ENCODE data around the gene FCN3. TPM values are rescaled to one million over a fixed set of nuclear protein-coding genes. Genes with fewer than 3 reads are reported as not detected.

Gene FCN3
- polyA plus RNA-seq, result 1 to 10 TPM; 1.6 to 2.6 TPM

DNA sequence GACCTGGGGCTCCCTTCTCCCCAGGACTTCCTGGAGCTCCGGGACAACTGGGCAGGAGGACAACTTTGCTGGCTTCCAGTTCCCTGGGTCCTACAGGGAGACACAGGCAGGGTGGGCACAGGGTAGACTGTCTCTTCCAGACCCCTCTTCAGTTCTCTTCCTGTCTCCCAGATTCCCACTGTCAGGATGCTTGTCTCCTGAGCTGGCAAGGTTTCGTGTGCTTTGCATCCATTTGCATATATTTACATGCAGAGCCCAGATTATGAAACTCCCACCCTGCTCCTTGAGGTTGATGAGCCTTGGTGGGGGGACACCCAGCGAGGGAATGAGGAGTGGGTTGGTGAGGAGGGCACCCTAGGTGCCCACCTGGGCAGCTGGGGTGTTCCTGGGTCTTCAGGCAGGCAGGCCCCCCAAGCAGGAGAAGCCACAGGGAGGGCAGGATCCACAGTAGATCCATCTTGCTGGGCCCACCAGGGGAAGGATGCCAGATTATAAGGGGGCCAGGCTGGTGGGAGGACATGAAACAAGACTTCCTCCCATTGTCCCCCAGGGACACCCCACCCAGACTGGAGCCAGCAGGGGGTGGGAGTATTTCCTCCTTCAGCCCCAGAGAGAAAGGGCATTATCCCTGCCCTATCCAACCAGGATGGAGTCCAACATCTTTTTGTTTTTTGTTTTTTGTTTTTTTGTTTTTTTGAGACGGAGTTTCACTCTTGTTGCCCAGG lies at the start of gene FCN3:
Gene FCN3, minus strand, starts transcription at position 463 of the 725 bp plus-strand sequence. Its CDS starts 6 bp downstream, at position 457.
- Histone ChIP-seq H3K4me1 (ENCODE audit: control insufficient read depth in 2 of 2, insufficient read depth in 2 of 2, low read length in 1 of 2) (peaks cover 4 to 7% of the 10 kb centered on the region in 2 donors), H3K9me3 (ENCODE audit: control insufficient read depth in 2 of 2, insufficient read depth in 1 of 2, low read depth in 1 of 2, low read length in 1 of 2) (no peaks in the 10 kb centered on the region), H3K27ac (ENCODE audit: low read depth in 2 of 2, low read length in 1 of 2) (peak within 1 kb of the TSS in 1 of 2 donors; percentile 3), H3K27me3 (ENCODE audit: control insufficient read depth in 1 of 2, insufficient read depth in 2 of 2, low read length in 2 of 2) (no peaks in the 10 kb centered on the region), H3K36me3 (ENCODE audit: control insufficient read depth in 2 of 2, insufficient read depth in 2 of 2, low read length in 1 of 2) (no peaks in the 10 kb centered on the region), H3K4me3 (ENCODE audit: low read depth in 1 of 2, low read length in 2 of 2) (no peak within 1 kb of the TSS)
- 78 to 79% methylated on average over 4 of the region's 4 CpGs for WGBS, 2 donors

DNA sequence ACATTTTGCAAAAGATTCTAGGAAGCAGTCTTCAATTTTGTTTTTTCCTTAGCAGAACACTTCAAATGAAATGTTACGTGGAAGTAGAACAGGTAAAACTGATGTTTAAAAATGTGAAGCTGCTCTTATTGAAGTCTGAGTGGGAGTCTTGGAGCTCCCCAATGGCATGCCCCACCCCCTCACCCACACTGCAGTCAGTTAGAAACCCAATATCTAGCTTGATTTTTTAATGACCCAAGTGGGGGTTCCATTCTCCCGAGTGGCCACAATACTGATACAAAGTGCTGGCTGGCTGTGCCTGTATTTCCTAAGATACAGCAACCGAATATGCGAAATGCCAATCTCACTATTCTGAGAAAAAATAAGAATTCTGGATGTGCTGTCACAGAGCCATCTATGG lies 49.1 kb upstream of the FCN3 start:
- no peaks in the 10 kb centered on the region for H3K9me3 ChIP-seq (ENCODE audit: control insufficient read depth in 2 of 2, insufficient read depth in 1 of 2, low read depth in 1 of 2, low read length in 1 of 2)
- no peaks in the 10 kb centered on the region for H3K27me3 ChIP-seq (ENCODE audit: control insufficient read depth in 1 of 2, insufficient read depth in 2 of 2, low read length in 2 of 2)
- no peak overlapping the region for H3K27ac ChIP-seq (ENCODE audit: low read depth in 2 of 2, low read length in 1 of 2)
- 89 to 91% methylated on average over 4 of the region's 4 CpGs for WGBS, 2 donors
- H3K36me3 ChIP-seq (ENCODE audit: control insufficient read depth in 2 of 2, insufficient read depth in 2 of 2, low read length in 1 of 2), result peaks cover 4 to 9% of the 10 kb centered on the region in 2 donors
- H3K4me1 ChIP-seq (ENCODE audit: control insufficient read depth in 2 of 2, insufficient read depth in 2 of 2, low read length in 1 of 2), result no peaks in the 10 kb centered on the region
- no peak overlapping the region for H3K4me3 ChIP-seq (ENCODE audit: low read depth in 1 of 2, low read length in 2 of 2)

DNA sequence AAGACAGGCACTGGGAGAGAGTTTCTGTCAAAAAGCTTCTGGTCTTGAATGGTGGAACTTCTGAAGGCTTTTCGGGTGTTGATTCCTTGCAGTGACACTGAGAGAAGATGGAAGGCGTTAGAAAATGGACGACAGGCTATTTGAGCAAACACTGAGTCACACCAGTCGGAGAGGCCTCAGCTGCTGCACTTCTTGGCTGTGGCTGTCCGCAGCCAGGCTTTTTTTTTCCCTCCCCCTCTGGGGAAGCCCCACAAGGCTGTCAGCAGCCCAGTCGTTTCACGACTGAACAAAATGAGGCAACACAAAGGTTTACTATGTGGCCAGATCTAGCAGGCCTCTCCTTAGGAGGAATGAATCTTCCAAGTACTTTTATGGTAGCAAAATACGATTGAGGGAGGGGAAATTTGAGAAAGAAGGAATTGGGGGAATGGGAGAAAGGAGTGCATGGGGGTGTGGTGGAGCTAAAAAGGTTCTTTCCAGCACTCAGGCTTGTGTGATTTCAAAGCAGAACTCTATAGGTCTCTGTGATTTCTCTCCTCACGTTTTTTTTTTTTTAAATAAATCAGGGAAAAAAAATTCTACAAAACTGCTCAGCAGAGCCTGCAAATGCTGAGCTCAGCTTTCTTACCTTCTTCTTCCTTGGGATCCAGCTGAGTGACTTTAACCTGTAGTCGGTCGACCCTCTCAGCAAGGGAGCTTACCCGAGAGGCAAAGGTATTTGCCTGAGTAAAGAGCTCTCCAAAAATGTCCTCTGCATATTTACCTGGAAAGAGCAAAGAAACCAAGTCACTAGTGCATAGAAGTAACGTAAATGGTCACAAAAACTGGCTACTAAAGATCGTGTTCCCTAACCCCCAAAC lies 43.9 kb upstream of the FCN3 start:
- Histone ChIP-seq H3K4me3 (ENCODE audit: low read depth in 1 of 2, low read length in 2 of 2) (no peak overlapping the region), H3K27me3 (ENCODE audit: control insufficient read depth in 1 of 2, insufficient read depth in 2 of 2, low read length in 2 of 2) (no peaks in the 10 kb centered on the region), H3K4me1 (ENCODE audit: control insufficient read depth in 2 of 2, insufficient read depth in 2 of 2, low read length in 1 of 2) (peaks cover 0 to under 1% of the 10 kb centered on the region in 2 donors), H3K36me3 (ENCODE audit: control insufficient read depth in 2 of 2, insufficient read depth in 2 of 2, low read length in 1 of 2) (peaks cover 13 to 21% of the 10 kb centered on the region in 2 donors), H3K9me3 (ENCODE audit: control insufficient read depth in 2 of 2, insufficient read depth in 1 of 2, low read depth in 1 of 2, low read length in 1 of 2) (no peaks in the 10 kb centered on the region), H3K27ac (ENCODE audit: low read depth in 2 of 2, low read length in 1 of 2) (peak overlapping the region; percentile 69 to 82)
- WGBS, 2 donors, result 26 to 36% methylated on average over 14 of the region's 14 CpGs

DNA sequence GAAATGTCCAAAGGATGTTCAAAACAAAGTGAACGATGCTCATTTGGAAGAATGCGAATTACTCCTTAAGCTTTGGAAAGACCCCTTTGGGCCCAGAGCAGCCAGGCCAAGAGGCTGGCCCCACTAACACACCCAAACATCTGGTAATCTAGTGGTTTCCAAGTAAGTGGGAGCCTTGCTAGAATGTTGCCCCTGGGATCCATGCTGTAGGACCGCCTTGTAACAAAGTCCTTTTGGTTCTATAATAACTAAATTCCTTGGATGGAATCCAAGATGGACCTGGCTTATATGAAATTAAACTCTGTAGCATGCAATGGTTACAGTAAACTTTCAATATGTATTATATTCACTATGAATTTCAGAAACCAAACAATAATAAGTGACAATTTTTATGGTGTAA lies 43.1 kb upstream of the FCN3 start:
- Histone ChIP-seq H3K4me3 (ENCODE audit: low read depth in 1 of 2, low read length in 2 of 2) (no peak overlapping the region), H3K4me1 (ENCODE audit: control insufficient read depth in 2 of 2, insufficient read depth in 2 of 2, low read length in 1 of 2) (peaks cover 0 to 8% of the 10 kb centered on the region in 2 donors), H3K9me3 (ENCODE audit: control insufficient read depth in 2 of 2, insufficient read depth in 1 of 2, low read depth in 1 of 2, low read length in 1 of 2) (no peaks in the 10 kb centered on the region), H3K27me3 (ENCODE audit: control insufficient read depth in 1 of 2, insufficient read depth in 2 of 2, low read length in 2 of 2) (no peaks in the 10 kb centered on the region), H3K36me3 (ENCODE audit: control insufficient read depth in 2 of 2, insufficient read depth in 2 of 2, low read length in 1 of 2) (peaks cover 20 to 29% of the 10 kb centered on the region in 2 donors), H3K27ac (ENCODE audit: low read depth in 2 of 2, low read length in 1 of 2) (peak overlapping the region; percentile 61 to 69)
- 84 to 88% methylated on average over 3 of the region's 3 CpGs for WGBS, 2 donors

DNA sequence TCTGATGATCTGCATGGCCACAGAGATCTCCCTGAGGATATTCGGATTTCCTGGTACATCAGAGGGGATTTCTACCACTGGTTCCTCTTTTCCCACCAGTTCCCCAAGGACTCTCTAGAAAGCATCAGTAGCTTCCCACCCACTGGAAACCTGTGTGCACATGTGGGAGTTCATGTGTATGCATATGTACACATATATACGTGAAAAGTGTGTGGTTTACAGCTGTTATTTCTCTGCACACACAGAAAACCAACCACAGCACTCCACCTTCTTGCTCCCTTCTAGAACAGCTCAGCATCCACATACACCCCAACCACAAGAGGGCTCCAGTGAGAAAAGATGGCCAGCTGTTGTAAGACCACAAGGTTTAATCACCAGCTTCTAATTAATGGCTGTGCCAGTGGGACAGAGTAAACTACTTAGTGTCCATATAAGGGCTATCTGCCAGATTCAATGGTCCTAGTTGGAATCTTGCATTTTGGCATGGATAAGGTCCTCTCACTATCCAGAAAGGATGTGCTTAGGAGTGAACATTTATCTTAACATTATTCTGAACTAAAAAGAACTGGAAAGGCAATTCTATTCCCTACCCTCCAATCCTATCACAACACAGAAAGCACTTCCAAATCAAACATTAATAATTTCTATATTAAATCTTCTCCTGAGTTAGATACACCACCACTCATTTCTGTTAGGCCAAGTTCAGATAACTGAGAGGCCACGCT lies 41.9 kb upstream of the FCN3 start:
- H3K27me3 ChIP-seq (ENCODE audit: control insufficient read depth in 1 of 2, insufficient read depth in 2 of 2, low read length in 2 of 2), result no peaks in the 10 kb centered on the region
- H3K4me3 ChIP-seq (ENCODE audit: low read depth in 1 of 2, low read length in 2 of 2), result no peak overlapping the region
- peaks cover 25 to 34% of the 10 kb centered on the region in 2 donors for H3K36me3 ChIP-seq (ENCODE audit: control insufficient read depth in 2 of 2, insufficient read depth in 2 of 2, low read length in 1 of 2)
- H3K27ac ChIP-seq (ENCODE audit: low read depth in 2 of 2, low read length in 1 of 2), result peak overlapping the region in 1 of 2 donors; percentile 17
- peaks cover 0 to 8% of the 10 kb centered on the region in 2 donors for H3K4me1 ChIP-seq (ENCODE audit: control insufficient read depth in 2 of 2, insufficient read depth in 2 of 2, low read length in 1 of 2)
- no peaks in the 10 kb centered on the region for H3K9me3 ChIP-seq (ENCODE audit: control insufficient read depth in 2 of 2, insufficient read depth in 1 of 2, low read depth in 1 of 2, low read length in 1 of 2)
- 64 to 66% methylated on average over 3 of the region's 3 CpGs for WGBS, 2 donors

DNA sequence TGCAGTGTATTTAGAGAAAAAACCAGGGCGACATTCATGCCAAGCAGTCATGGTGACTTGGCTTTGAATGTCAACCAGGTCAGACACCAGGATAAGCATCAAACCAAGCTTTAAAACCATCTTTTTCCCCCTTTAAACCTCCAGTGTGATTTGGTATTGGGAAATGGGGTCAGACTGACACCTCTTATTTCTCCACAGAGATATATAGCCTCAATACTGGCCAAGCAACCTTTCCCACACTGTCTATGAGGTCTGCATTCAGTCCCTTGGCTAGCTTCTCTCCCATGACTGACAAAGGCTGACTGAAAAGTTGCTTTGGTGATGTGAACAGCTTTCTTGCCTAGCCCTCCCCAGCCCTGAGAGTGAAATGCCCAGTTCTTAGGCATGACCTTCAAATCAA lies 39.5 kb upstream of the FCN3 start:
- Histone ChIP-seq H3K9me3 (ENCODE audit: control insufficient read depth in 2 of 2, insufficient read depth in 1 of 2, low read depth in 1 of 2, low read length in 1 of 2) (no peaks in the 10 kb centered on the region), H3K4me1 (ENCODE audit: control insufficient read depth in 2 of 2, insufficient read depth in 2 of 2, low read length in 1 of 2) (peaks cover 0 to 8% of the 10 kb centered on the region in 2 donors), H3K36me3 (ENCODE audit: control insufficient read depth in 2 of 2, insufficient read depth in 2 of 2, low read length in 1 of 2) (peaks cover 34 to 45% of the 10 kb centered on the region in 2 donors), H3K27me3 (ENCODE audit: control insufficient read depth in 1 of 2, insufficient read depth in 2 of 2, low read length in 2 of 2) (no peaks in the 10 kb centered on the region), H3K4me3 (ENCODE audit: low read depth in 1 of 2, low read length in 2 of 2) (no peak overlapping the region), H3K27ac (ENCODE audit: low read depth in 2 of 2, low read length in 1 of 2) (peak overlapping the region; percentile 25 to 45)
- 63 to 67% methylated on average over 1 of the region's 1 CpG for WGBS, 2 donors

DNA sequence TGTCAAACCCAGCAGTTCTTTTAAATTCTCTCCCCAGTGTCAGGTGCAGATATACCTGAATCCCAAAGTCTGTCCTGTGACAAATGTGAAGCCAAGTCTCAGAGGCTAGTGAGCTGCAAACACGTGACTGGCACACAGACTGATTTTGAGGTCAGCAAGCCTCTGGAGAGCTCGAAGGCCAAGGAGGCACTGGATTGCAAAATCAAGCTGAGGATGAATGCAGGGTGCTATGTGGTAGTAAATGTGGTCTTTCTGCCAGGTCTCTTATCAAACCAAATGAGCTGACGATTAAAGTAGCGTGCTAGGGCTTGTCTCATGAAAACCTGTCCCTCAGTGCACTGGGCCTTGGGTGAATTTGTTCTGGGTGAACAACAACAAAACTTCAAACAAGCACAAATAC lies 38.4 kb upstream of the FCN3 start:
- no peaks in the 10 kb centered on the region for H3K27me3 ChIP-seq (ENCODE audit: control insufficient read depth in 1 of 2, insufficient read depth in 2 of 2, low read length in 2 of 2)
- WGBS, 2 donors, result 52 to 61% methylated on average over 4 of the region's 4 CpGs
- peak overlapping the region; percentile 44 to 63 for H3K27ac ChIP-seq (ENCODE audit: low read depth in 2 of 2, low read length in 1 of 2)
- H3K4me3 ChIP-seq (ENCODE audit: low read depth in 1 of 2, low read length in 2 of 2), result no peak overlapping the region
- H3K9me3 ChIP-seq (ENCODE audit: control insufficient read depth in 2 of 2, insufficient read depth in 1 of 2, low read depth in 1 of 2, low read length in 1 of 2), result no peaks in the 10 kb centered on the region
- peaks cover 0 to 8% of the 10 kb centered on the region in 2 donors for H3K4me1 ChIP-seq (ENCODE audit: control insufficient read depth in 2 of 2, insufficient read depth in 2 of 2, low read length in 1 of 2)
- H3K36me3 ChIP-seq (ENCODE audit: control insufficient read depth in 2 of 2, insufficient read depth in 2 of 2, low read length in 1 of 2), result peaks cover 44 to 52% of the 10 kb centered on the region in 2 donors

DNA sequence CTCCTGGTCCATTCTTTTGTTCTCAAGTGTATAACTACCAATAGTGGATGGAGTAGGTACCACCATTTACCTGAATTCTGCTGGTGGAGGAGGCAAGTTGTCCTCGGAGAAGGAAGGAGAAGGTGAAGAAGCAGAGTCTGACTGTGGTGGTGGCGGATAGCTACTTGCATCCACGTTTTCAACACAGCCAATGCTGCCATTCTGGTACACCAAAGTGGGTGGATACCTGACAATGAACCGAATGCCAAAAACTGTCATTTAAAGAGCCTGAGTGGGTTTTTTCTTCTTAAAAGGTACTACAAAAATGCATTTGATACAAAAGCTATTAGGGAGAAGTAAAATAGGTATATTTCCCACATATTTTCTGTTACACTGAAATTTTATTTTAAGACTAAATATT lies 37.9 kb upstream of the FCN3 start:
- Histone ChIP-seq H3K27me3 (ENCODE audit: control insufficient read depth in 1 of 2, insufficient read depth in 2 of 2, low read length in 2 of 2) (no peaks in the 10 kb centered on the region), H3K4me3 (ENCODE audit: low read depth in 1 of 2, low read length in 2 of 2) (no peak overlapping the region), H3K36me3 (ENCODE audit: control insufficient read depth in 2 of 2, insufficient read depth in 2 of 2, low read length in 1 of 2) (peaks cover 48 to 53% of the 10 kb centered on the region in 2 donors), H3K4me1 (ENCODE audit: control insufficient read depth in 2 of 2, insufficient read depth in 2 of 2, low read length in 1 of 2) (peaks cover 2 to 10% of the 10 kb centered on the region in 2 donors), H3K9me3 (ENCODE audit: control insufficient read depth in 2 of 2, insufficient read depth in 1 of 2, low read depth in 1 of 2, low read length in 1 of 2) (no peaks in the 10 kb centered on the region), H3K27ac (ENCODE audit: low read depth in 2 of 2, low read length in 1 of 2) (peak overlapping the region in 1 of 2 donors; percentile 3)
- 86 to 91% methylated on average over 4 of the region's 4 CpGs for WGBS, 2 donors

DNA sequence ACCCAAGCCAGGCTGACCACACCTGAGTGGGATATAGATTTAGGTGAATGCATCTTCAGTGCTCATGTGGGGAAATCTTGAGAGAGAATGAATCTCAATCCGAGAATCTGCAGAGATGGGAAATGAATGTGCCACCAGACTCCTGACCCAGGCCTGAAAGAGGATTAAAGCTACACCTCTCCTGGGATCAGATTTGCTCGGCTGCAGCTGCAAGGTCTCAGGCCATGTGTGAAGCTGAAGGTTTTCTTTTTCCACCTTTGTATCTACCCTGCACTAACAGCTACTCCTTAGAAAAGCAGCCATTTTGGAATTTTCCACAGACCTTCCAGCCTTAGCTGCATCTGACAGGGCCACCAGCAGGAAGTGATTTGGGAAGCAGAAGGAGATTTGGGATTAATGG lies 36.1 kb upstream of the FCN3 start:
- H3K9me3 ChIP-seq (ENCODE audit: control insufficient read depth in 2 of 2, insufficient read depth in 1 of 2, low read depth in 1 of 2, low read length in 1 of 2), result no peaks in the 10 kb centered on the region
- no peak overlapping the region for H3K27ac ChIP-seq (ENCODE audit: low read depth in 2 of 2, low read length in 1 of 2)
- WGBS, 2 donors, result 83 to 90% methylated on average over 2 of the region's 2 CpGs
- no peak overlapping the region for H3K4me3 ChIP-seq (ENCODE audit: low read depth in 1 of 2, low read length in 2 of 2)
- no peaks in the 10 kb centered on the region for H3K27me3 ChIP-seq (ENCODE audit: control insufficient read depth in 1 of 2, insufficient read depth in 2 of 2, low read length in 2 of 2)
- H3K36me3 ChIP-seq (ENCODE audit: control insufficient read depth in 2 of 2, insufficient read depth in 2 of 2, low read length in 1 of 2), result peaks cover 43 to 49% of the 10 kb centered on the region in 2 donors
- peaks cover 3 to 13% of the 10 kb centered on the region in 2 donors for H3K4me1 ChIP-seq (ENCODE audit: control insufficient read depth in 2 of 2, insufficient read depth in 2 of 2, low read length in 1 of 2)
